DND-41 (cell line): ENCODE results near the gene NFXL1.

Experiments used
- CTCF ChIP-seq: IDR thresholded peaks from 2 replicates; pipeline ENCODE4 v1.5.1; 2012; ENCODE audit warnings: borderline replicate concordance, low read length, moderate library complexity, mild to moderate bottlenecking; ENCODE audit not compliant: poor library complexity, severe bottlenecking; ENCODE audit errors: extremely low read depth
- EZH2 ChIP-seq: IDR thresholded peaks from 3 replicates; pipeline ENCODE4 v1.6.1; 2012; ENCODE audit warnings: borderline replicate concordance, low read depth, mild to moderate bottlenecking, moderate library complexity, low read length, inconsistent platforms; ENCODE audit not compliant: severe bottlenecking

- TF ChIP-seq CTCF (no peak), EZH2 (no peak)
Measured at GRCh38 chr4:47858006-47858405, 56.4 kb downstream of the NFXL1 start.
